ENCODE results near the gene ECE2. TPM values are rescaled to one million over a fixed set of nuclear protein-coding genes. Genes with fewer than 3 reads are reported as not detected.
A peak's percentile ranks its signal among the peaks of the same experiment; 100 is the strongest.

ECE2 gene
- total and polyA plus RNA-seq, 10 of the 15 experiments (the other 5 are each of a cell fraction or from before 2014, with no cell fraction given) = not detected

GRCh38 chr3:184248454-184249411 lies 27.1 kb upstream of the ECE2 start, which contains the start of gene ALG3:
Gene ALG3 (minus strand): TSS chr3:184248962. CDS start chr3:184248940, 22 bp downstream.
- H3K27me3 ChIP-seq (replicated peaks in 1 of 2; ENCODE audit: control insufficient read depth in 2 of 2, insufficient read depth in 2 of 2, low read length in 1 of 2) = no peaks in the 10 kb centered on the region
- no peaks in the 10 kb centered on the region for H4K20me1 ChIP-seq (ENCODE audit: control insufficient read depth, insufficient read depth)
- H3K79me2 ChIP-seq (ENCODE audit: control insufficient read depth, insufficient read depth, low read length) = peaks cover 17% of the 10 kb centered on the region
- ChIA-PET SMC1A (ENCODE audit: uncharacterized antibody, unreplicated experiment) (no interaction called here), POLR2A (interaction anchor here (1.4 kb wide), 1 partner anchor 54 kb away, joined by 3 read pairs; no protein-coding TSS in a partner anchor), CTCF (interaction anchor here (1.1 to 7.1 kb wide), 5 partner anchors 12 to 352 kb away, joined by 3 to 69 read pairs (median 18); partner anchors contain the start of gene VWA5B2), RAD21 (ENCODE audit: unreplicated experiment) (interaction anchor here (1.1 to 1.2 kb wide), 2 partner anchors 21 to 353 kb away, joined by 8 to 17 read pairs; no protein-coding TSS in a partner anchor)
- no peaks in the 10 kb centered on the region for H3K4me1 ChIP-seq (ENCODE audit: control insufficient read depth, insufficient read depth, low read length)
- H3K27ac ChIP-seq (ENCODE audit: control insufficient read depth, insufficient read depth) = peak within 1 kb of the TSS; percentile 91
- H3K4me3 ChIP-seq = peak within 1 kb of the TSS; percentile 82
- peak within 1 kb of the TSS; percentile 98 for H3K9ac ChIP-seq (ENCODE audit: control insufficient read depth, insufficient read depth, low read length)
- in situ Hi-C loops (cut with MboI) (loop anchor here (5.0 kb wide), 1 partner anchor 361 kb away; no protein-coding TSS in a partner anchor), intact Hi-C loops (cut with micrococcal nuclease; ENCODE audit: unreplicated experiment) (loop anchor here (1.0 to 5.0 kb wide), 2 partner anchors 111 to 364 kb away; partner anchors contain the start of genes EIF2B5 and PARL)
- peak; percentile 66 for ATAC-seq
- FAIRE-seq = peak; percentile 49
- H3K4me2 ChIP-seq (ENCODE audit: control insufficient read depth, insufficient read depth) = peak within 1 kb of the TSS; percentile 100
- H3K36me3 ChIP-seq (ENCODE audit: control insufficient read depth in 2 of 2, insufficient read depth in 2 of 2, low read length in 1 of 2) = peaks cover 2 to 10% of the 10 kb centered on the region in 2 experiments
- no TSS peak for BruUV-seq (replicated peaks)
- H3K9me3 ChIP-seq (replicated peaks; ENCODE audit: control insufficient read depth, insufficient read depth, low read length) = no peaks in the 10 kb centered on the region
- peak; percentile 41 for DNase-seq (ENCODE audit: low read depth, low spot score)
- 1% methylated on average over 47 of the region's 49 CpGs for WGBS (ENCODE audit: insufficient coverage, insufficient replicate concordance, low lambda C conversion rate, missing lambda C conversion rate)
- H2AFZ ChIP-seq (ENCODE audit: control insufficient read depth, low read depth, low read length) = peak within 1 kb of the TSS; percentile 99
- TF ChIP-seq NFIC (IDR thresholded peaks at IDR 0.05; ENCODE audit: low read depth, low read length) (0 out of 2 replicates have a peak, but pooled peaks have one; percentile 33), KLF5 (IDR thresholded peaks at IDR 0.05; ENCODE audit: partially characterized antibody) (no peak), NKRF (conservative IDR thresholded peaks at IDR 0.05) (peak; percentile 97), NFYA (IDR thresholded peaks at IDR 0.05; ENCODE audit: borderline replicate concordance, low read depth, low read length) (no peak), SUZ12 (IDR thresholded peaks at IDR 0.05; ENCODE audit: unreplicated experiment) (no peak), GATAD2B (conservative IDR thresholded peaks at IDR 0.05; ENCODE audit: low read depth) (peak; percentile 67), HCFC1 (IDR thresholded peaks at IDR 0.05; ENCODE audit: low read length) (peak; percentile 78), MYC (IDR thresholded peaks at IDR 0.05; ENCODE audit: insufficient read depth, insufficient read length, insufficient replicate concordance, low read length, severe bottlenecking) (peak; percentile 96), POLR2A (IDR thresholded peaks at IDR 0.05; ENCODE audit: low read depth, low read length) (peak; percentile 99), SIN3A (IDR thresholded peaks at IDR 0.05; ENCODE audit: low read depth, low read length) (peak; percentile 86), MYB (IDR thresholded peaks at IDR 0.05; ENCODE audit: borderline replicate concordance, low read depth, low read length) (0 out of 2 replicates have a peak, but pooled peaks have one; percentile 30), YBX1 (IDR thresholded peaks at IDR 0.05) (no peak), SPI1 (IDR thresholded peaks at IDR 0.05; ENCODE audit: borderline replicate concordance, insufficient read depth, low read depth, low read length) (no peak), RBBP5 (conservative IDR thresholded peaks at IDR 0.05) (0 out of 2 replicates have a peak, but pooled peaks have one; percentile 84), SREBF1 (IDR thresholded peaks at IDR 0.05; ENCODE audit: low read length) (no peak), JUNB (IDR thresholded peaks at IDR 0.05) (no peak), SMC3 (IDR thresholded peaks at IDR 0.05; ENCODE audit: borderline replicate concordance, low read length) (no peak), BCL11A (IDR thresholded peaks at IDR 0.05; ENCODE audit: low read depth, low read length) (no peak), JUND (IDR thresholded peaks at IDR 0.05; ENCODE audit: low read depth, low read length) (no peak), CBX5 (IDR thresholded peaks at IDR 0.05; ENCODE audit: low read depth) (peak; percentile 46; the same call in 1 of the 2 replicates)
